ENCODE measurements around the gene GIPR. TPM values are rescaled to one million over a fixed set of nuclear protein-coding genes. Genes with fewer than 3 reads are reported as not detected.

GIPR gene
- total RNA-seq, 1 experiment from 2014 or later, result not detected

DNA sequence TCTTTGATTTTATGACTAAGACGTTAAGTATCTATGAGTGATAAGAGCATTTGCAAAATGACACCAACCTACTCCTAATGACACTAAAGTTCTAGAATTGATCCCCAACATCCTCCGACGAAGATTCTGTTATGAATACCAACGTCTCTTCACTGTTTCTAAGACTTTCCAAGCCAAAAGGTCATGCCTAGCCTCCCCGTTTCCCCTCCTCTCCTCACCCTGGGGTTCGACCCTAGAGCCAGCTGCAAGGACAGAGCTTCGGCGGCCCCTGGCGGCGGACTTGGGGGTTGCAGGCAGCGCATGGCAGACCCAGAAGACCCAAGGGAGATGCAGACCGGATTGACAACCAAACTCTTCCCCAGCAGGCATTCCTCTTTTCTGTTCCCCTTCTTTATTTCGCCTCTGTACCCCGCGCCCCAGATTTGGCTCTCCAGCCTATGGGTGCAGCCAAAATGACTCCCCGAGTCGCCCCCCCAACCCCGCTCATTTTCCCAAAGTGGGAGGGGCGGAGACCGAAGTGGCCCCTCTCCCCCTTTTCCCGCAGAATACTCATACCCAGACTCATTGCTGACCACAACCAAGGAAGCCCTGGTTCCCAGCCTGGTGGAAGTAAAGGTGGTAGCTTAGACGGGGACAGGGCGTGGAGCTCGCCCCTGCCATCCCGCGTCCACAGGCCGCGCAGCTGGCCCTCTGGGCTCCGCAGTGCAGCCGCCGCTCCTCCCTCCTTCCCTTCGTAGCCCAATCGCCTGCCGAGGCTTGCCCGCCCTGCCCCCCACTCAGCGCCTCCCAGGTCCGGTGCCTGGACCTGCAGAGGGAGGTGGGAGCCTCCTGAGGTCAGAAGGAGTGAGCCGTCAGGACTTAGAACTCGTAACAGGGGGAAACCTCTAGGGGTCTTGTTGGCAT is 24.7 kb upstream of the GIPR start:
- Histone ChIP-seq H3K4me3 (no peak overlapping the region), H3K9me3 (no peaks in the 10 kb centered on the region), H3K27me3 (no peaks in the 10 kb centered on the region), H3K36me3 (peaks cover 2% of the 10 kb centered on the region)
- peak; percentile 81 for DNase-seq

DNA sequence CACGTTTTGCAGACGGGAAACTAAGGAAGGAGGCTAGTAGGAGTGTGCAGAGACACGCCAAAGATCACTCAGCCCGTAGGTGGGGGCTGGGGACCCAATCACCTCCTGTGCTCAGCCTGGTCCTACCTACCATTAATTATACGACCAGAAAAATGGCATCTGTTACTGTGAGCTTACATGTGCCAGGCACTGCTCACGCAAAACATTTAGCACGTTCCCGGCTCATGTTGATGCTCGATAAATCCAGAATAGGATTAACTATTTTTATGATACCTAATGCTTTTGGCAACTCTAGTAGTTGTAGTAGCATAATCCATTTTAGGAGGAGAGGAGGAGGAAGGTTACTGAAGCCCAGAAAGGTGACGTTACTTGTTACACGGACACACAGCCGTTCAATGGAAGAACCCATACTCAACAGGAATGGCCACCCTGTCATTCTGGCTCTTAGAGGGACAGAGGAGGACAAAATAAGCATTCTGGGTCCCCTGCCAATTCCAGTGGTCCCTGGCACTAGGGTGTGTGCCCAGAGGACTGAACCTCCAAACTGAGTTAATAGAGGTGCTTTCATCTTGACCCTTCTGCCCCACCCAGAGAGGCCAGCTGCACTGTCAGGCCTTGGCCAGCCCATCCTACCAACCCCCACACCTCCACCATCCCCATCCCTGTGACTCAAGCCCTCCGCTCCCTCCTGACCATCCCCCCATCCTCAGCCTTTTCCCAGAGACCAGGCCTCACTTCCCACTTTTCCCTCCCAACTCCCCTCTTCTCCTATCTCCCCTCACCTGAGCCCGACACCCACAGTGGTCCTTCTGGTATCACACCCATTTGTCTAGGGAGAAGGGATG is 23.9 kb upstream of the GIPR start:
- Histone ChIP-seq H3K36me3 (no peaks in the 10 kb centered on the region), H3K4me3 (no peak overlapping the region), H3K27me3 (no peaks in the 10 kb centered on the region), H3K9me3 (no peaks in the 10 kb centered on the region)
- DNase-seq, result no peak

- Histone ChIP-seq H3K27me3 (no peaks in the 10 kb centered on the region), H3K4me3 (no peak overlapping the region), H3K9me3 (no peaks in the 10 kb centered on the region), H3K36me3 (no peaks in the 10 kb centered on the region)
- no peak for DNase-seq
These were observed 22.9 kb upstream of the GIPR start for GRCh38 chr19:45645068-45645630.

GRCh38 chr19:45645631-45646344 is 22.2 kb upstream of the GIPR start:
- no peaks in the 10 kb centered on the region for H3K27me3 ChIP-seq
- peak overlapping the region; percentile 31 for H3K4me3 ChIP-seq
- peak; percentile 71 for DNase-seq
- H3K36me3 ChIP-seq, result no peaks in the 10 kb centered on the region
- no peaks in the 10 kb centered on the region for H3K9me3 ChIP-seq

GRCh38 chr19:45646345-45646698 is 21.7 kb upstream of the GIPR start:
- no peaks in the 10 kb centered on the region for H3K9me3 ChIP-seq
- no peaks in the 10 kb centered on the region for H3K36me3 ChIP-seq
- no peaks in the 10 kb centered on the region for H3K27me3 ChIP-seq
- H3K4me3 ChIP-seq, result no peak overlapping the region; the same call in 1 of the 2 replicates
- DNase-seq, result no peak

- H3K9me3 ChIP-seq, result no peaks in the 10 kb centered on the region
- no peaks in the 10 kb centered on the region for H3K36me3 ChIP-seq
- no peaks in the 10 kb centered on the region for H3K27me3 ChIP-seq
- no peak for DNase-seq
- H3K4me3 ChIP-seq, result no peak overlapping the region
These were observed 17.3 kb upstream of the GIPR start for GRCh38 chr19:45650722-45651121.

- H3K36me3 ChIP-seq, result no peaks in the 10 kb centered on the region
- no peak overlapping the region for H3K4me3 ChIP-seq
- H3K27me3 ChIP-seq, result no peaks in the 10 kb centered on the region
- no peak for DNase-seq
- no peaks in the 10 kb centered on the region for H3K9me3 ChIP-seq
These were observed 14.4 kb upstream of the GIPR start for GRCh38 chr19:45653634-45654033.

- Histone ChIP-seq H3K36me3 (no peaks in the 10 kb centered on the region), H3K4me3 (no peak overlapping the region), H3K27me3 (no peaks in the 10 kb centered on the region), H3K9me3 (no peaks in the 10 kb centered on the region)
- DNase-seq, result no peak
These were observed 12.9 kb upstream of the GIPR start for GRCh38 chr19:45655073-45655472.

DNA sequence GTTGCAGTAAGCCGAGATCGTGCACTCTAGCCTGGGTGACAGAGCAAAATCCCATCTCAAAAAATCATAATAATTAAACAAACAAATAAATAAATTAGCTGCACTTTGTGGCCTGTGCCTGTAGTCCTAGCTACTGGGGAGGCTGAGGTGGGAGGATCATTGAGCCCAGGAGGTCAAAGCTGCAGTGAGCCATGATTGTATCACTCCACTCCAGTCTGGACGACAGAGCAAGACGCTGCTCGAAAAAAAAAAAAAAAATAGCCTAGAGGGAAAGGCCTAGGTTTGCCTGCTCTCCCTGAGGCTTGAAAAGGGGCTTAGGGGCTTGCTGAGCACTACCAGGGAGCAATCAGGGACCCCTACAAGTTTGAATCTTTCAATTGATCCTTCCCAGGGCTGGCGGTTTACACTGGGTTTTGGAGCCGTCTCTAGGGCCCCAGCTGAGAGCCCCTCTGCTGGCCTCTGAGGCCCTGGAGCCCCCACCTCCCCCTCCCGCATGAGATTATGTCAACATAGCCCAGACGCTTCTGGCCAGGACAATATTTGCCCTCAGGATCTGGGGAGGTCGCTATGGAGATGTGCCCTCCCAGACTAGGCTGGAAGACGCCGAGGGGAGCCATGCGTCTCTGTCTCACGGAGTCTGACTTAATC is 10.4 kb upstream of the GIPR start:
- Histone ChIP-seq H3K4me3 (no peak overlapping the region), H3K36me3 (no peaks in the 10 kb centered on the region), H3K9me3 (no peaks in the 10 kb centered on the region)

DNA sequence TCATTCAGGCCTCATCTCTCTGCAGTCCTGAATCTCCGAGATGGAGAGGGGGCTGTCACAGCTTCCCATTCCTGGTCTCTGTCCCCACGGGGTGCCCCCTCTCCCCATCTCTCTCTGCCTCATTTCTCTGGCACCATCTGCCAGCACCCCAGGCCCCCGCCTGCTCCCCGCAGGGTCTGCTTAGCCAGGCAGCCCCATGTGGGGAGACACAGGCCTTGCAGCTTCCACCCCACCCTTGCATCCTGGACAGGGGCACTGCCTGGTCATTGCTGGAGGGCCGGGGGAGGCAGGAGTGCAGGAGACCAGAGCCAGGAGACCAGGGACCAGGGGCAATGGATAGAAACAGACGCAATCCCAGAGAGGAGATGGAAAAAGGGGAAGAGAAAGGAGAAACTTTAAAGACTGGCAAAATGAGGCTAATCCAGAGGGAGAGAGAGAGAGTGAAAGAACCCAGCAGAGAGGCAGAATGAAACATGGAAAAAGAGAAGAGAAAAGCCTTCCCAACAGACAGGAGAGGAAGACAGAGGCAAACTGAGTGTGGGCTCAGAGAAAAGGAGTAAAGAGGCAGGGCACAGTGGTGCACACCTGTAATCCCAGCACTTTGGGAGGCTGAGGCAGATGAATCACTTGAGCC is 8.8 kb upstream of the GIPR start:
- no peaks in the 10 kb centered on the region for H3K9me3 ChIP-seq
- H3K4me3 ChIP-seq, result no peak overlapping the region
- no peaks in the 10 kb centered on the region for H3K27me3 ChIP-seq
- DNase-seq, result no peak
- H3K36me3 ChIP-seq, result no peaks in the 10 kb centered on the region

More for the DNA sequence above, 10.4 kb upstream of the GIPR start:
- H3K27me3 ChIP-seq, result no peaks in the 10 kb centered on the region
- DNase-seq, result no peak

GRCh38 chr19:45660636-45661035 is 7.4 kb upstream of the GIPR start:
- Histone ChIP-seq H3K4me3 (no peak overlapping the region), H3K9me3 (no peaks in the 10 kb centered on the region), H3K27me3 (no peaks in the 10 kb centered on the region), H3K36me3 (no peaks in the 10 kb centered on the region)
- no peak for DNase-seq

GRCh38 chr19:45663800-45664199 is 4.2 kb upstream of the GIPR start:
- H3K4me3 ChIP-seq, result no peak overlapping the region
- H3K9me3 ChIP-seq, result no peaks in the 10 kb centered on the region
- no peak for DNase-seq
- peaks cover 9% of the 10 kb centered on the region for H3K27me3 ChIP-seq
- no peaks in the 10 kb centered on the region for H3K36me3 ChIP-seq

GRCh38 chr19:45664575-45664974 is 3.4 kb upstream of the GIPR start:
- no peak for DNase-seq
- H3K36me3 ChIP-seq, result no peaks in the 10 kb centered on the region
- H3K4me3 ChIP-seq, result no peak overlapping the region
- H3K9me3 ChIP-seq, result no peaks in the 10 kb centered on the region
- H3K27me3 ChIP-seq, result peaks cover 17% of the 10 kb centered on the region

DNA sequence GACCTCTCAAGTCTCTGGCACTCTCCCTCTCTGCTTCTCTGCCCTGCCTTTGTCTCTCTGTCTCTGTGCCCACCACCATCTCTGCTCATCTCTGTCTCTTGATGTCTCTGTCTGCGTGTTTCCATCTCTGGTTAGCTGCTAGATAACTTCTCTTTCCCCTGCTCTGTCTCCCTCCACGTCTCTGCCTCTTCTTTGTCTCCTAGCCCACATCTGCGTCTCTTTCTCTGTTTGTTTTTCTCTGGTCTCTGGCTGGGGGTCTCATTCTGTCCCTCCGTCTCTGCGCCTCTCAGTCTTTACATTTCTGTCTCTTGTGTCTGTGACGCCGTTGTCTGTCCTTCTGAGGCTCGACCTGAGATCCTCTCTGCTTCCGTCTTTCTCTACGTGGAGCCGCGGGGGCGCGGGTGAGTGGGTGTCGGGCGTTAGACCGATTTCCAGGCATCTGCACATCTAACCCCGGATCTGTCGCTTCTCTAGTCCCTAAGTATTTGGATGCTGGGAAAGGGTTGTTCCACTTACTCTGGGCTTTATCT is 386 bp downstream of the GIPR start:
- Histone ChIP-seq H3K9me3 (no peaks in the 10 kb centered on the region), H3K27me3 (peaks cover 31% of the 10 kb centered on the region), H3K36me3 (no peaks in the 10 kb centered on the region), H3K4me3 (peak overlapping the region; percentile 34)
- DNase-seq, result no peak

DNA sequence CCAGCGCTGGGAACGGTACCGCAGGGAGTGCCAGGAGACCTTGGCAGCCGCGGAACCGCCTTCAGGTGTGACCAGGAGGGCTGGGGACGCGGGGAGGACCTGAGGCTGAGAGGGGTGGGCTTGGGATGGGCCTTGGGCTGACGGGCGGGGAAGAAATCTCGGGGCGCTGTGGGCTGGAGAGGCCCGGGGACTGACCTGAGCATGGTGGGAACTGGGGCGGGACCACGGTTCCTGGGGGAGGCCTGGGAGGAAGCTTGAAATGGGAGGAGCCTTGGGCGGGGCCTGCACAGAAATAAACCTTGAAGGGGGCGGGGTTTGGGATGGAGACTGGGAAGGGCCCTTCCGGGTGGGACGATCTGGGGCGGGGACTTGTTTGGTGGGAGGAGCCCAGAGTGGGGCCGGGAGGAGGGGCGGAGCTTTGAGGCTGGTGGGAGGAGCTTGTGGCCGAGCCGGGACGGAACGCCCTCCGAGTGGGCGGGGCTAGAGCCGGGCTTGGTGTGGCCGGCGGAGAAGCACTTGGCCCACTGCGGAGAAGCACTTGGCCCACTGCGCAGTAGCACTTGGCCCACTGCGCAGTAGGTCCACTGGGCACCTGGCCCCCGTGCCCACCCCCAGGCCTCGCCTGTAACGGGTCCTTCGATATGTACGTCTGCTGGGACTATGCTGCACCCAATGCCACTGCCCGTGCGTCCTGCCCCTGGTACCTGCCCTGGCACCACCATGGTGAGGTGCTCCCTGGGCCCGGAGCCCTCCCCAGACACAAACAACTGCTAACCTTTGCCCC is 2.8 kb downstream of the GIPR start:
- Histone ChIP-seq H3K4me3 (no peak overlapping the region), H3K9me3 (no peaks in the 10 kb centered on the region), H3K27me3 (peaks cover 31% of the 10 kb centered on the region), H3K36me3 (no peaks in the 10 kb centered on the region)
- peak; percentile 44 for DNase-seq
